Parathyroid adenoma (tissue), 2 donors: ENCODE results near the gene CPVL.

Experiments
- H2AFZ ChIP-seq: fragments of 300-600 bp; sonication (generic); one replicate; pipeline ENCODE4 v1.7.0; 2017; ENCODE audit warnings: antibody characterized with exemption, mild to moderate bottlenecking
- H3K27ac ChIP-seq: fragments of 300-600 bp; sonication (generic); one replicate; pipeline ENCODE4 v1.7.0; 2017
- H3K27me3 ChIP-seq: fragments of 300-600 bp; sonication (generic); one replicate; pipeline ENCODE4 v1.7.0; 2017; ENCODE audit warnings: low read length; ENCODE audit not compliant: control insufficient read depth, insufficient read depth
- H3K36me3 ChIP-seq: fragments of 300-600 bp; sonication (generic); one replicate; pipeline ENCODE4 v1.7.0; 2017; ENCODE audit warnings: low read length; ENCODE audit not compliant: control insufficient read depth, insufficient read depth
- H3K4me1 ChIP-seq: fragments of 300-600 bp; sonication (generic); one replicate; pipeline ENCODE4 v1.7.0; 2017; ENCODE audit warnings: control low read depth
- H3K4me2 ChIP-seq: fragments of 300-600 bp; sonication (generic); one replicate; pipeline ENCODE4 v1.7.0; 2017; ENCODE audit warnings: low read length
- H3K4me3 ChIP-seq: fragments of 300-600 bp; sonication (generic); one replicate; pipeline ENCODE4 v1.7.0; 2017; ENCODE audit warnings: low read depth, low read length
- H3K79me2 ChIP-seq: fragments of 300-600 bp; sonication (generic); one replicate; pipeline ENCODE4 v1.7.0; 2017; ENCODE audit warnings: control low read depth
- H3K9ac ChIP-seq: fragments of 300-600 bp; sonication (generic); one replicate; pipeline ENCODE4 v1.7.0; 2017; ENCODE audit warnings: mild to moderate bottlenecking
- H3K9me3 ChIP-seq: fragments of 300-600 bp; sonication (generic); one replicate; pipeline ENCODE4 v1.7.0; 2017; ENCODE audit warnings: low read length; ENCODE audit not compliant: control insufficient read depth
- CTCF ChIP-seq: fragments of 300-600 bp; sonication (generic); IDR thresholded peaks from one replicate; pipeline ENCODE4 v1.7.0; 2017; ENCODE audit warnings: antibody characterized with exemption, mild to moderate bottlenecking
- donor health status: primary hyperparathyroidism.

The CPVL gene

GRCh38 chr7:29167721-29168120 lies 21.4 kb upstream of the CPVL start:
- Histone ChIP-seq H3K9ac (no peak overlapping the region), H3K4me3 (no peak overlapping the region), H3K27me3 (no peaks in the 10 kb centered on the region), H3K9me3 (no peaks in the 10 kb centered on the region), H3K27ac (no peak overlapping the region), H3K36me3 (no peaks in the 10 kb centered on the region), H3K4me2 (no peak overlapping the region), H2AFZ (no peak overlapping the region), H3K79me2 (no peaks in the 10 kb centered on the region), H3K4me1 (no peaks in the 10 kb centered on the region)
- no peak for TF ChIP-seq CTCF

- Histone ChIP-seq H3K27ac (no peak overlapping the region), H2AFZ (no peak overlapping the region), H3K4me1 (no peaks in the 10 kb centered on the region), H3K79me2 (no peaks in the 10 kb centered on the region), H3K4me3 (no peak overlapping the region), H3K4me2 (no peak overlapping the region), H3K9ac (no peak overlapping the region), H3K36me3 (no peaks in the 10 kb centered on the region), H3K9me3 (no peaks in the 10 kb centered on the region), H3K27me3 (no peaks in the 10 kb centered on the region)
- no peak for TF ChIP-seq CTCF
Measured at GRCh38 chr7:29163854-29164253, 17.5 kb upstream of the CPVL start.

GRCh38 chr7:29162577-29162976 lies 16.2 kb upstream of the CPVL start:
- H3K27me3 ChIP-seq, result no peaks in the 10 kb centered on the region
- H3K4me2 ChIP-seq, result no peak overlapping the region
- H3K9me3 ChIP-seq, result no peaks in the 10 kb centered on the region
- no peaks in the 10 kb centered on the region for H3K36me3 ChIP-seq
- H3K4me3 ChIP-seq, result no peak overlapping the region
- no peak for TF ChIP-seq CTCF
- no peak overlapping the region for H3K9ac ChIP-seq
- no peaks in the 10 kb centered on the region for H3K79me2 ChIP-seq
- H2AFZ ChIP-seq, result no peak overlapping the region
- H3K27ac ChIP-seq, result no peak overlapping the region
- H3K4me1 ChIP-seq, result no peaks in the 10 kb centered on the region

GRCh38 chr7:29161231-29161630 lies 14.9 kb upstream of the CPVL start:
- no peak overlapping the region for H3K27ac ChIP-seq
- no peak overlapping the region for H3K9ac ChIP-seq

More at GRCh38 chr7:29161231-29161630, 14.9 kb upstream of the CPVL start:
- no peak overlapping the region for H3K4me2 ChIP-seq
- no peaks in the 10 kb centered on the region for H3K4me1 ChIP-seq
- H3K9me3 ChIP-seq, result no peaks in the 10 kb centered on the region
- no peak overlapping the region for H3K4me3 ChIP-seq
- TF ChIP-seq CTCF, result no peak
- no peaks in the 10 kb centered on the region for H3K27me3 ChIP-seq
- no peak overlapping the region for H2AFZ ChIP-seq
- no peaks in the 10 kb centered on the region for H3K79me2 ChIP-seq
- H3K36me3 ChIP-seq, result no peaks in the 10 kb centered on the region
